A673 (cell line): ENCODE data around the gene TSHZ2.

ENCODE experiments used
- CTCF ChIP-seq: fragments of 300-800, 200-600 bp; sonication (generic); conservative IDR thresholded peaks from 2 replicates; pipeline ENCODE4 v1.5.1; 2017; ENCODE audit warnings: low read depth, mild to moderate bottlenecking, antibody characterized with exemption, low read length, moderate library complexity, mixed read lengths
- EZH2 ChIP-seq: fragments of 200-600 bp; sonication (generic); IDR thresholded peaks from 2 replicates; pipeline ENCODE4 v1.6.1; 2017; ENCODE audit warnings: borderline replicate concordance, low read depth, mild to moderate bottlenecking, mixed read lengths, antibody characterized with exemption, low read length; ENCODE audit not compliant: poor library complexity, severe bottlenecking

DNA sequence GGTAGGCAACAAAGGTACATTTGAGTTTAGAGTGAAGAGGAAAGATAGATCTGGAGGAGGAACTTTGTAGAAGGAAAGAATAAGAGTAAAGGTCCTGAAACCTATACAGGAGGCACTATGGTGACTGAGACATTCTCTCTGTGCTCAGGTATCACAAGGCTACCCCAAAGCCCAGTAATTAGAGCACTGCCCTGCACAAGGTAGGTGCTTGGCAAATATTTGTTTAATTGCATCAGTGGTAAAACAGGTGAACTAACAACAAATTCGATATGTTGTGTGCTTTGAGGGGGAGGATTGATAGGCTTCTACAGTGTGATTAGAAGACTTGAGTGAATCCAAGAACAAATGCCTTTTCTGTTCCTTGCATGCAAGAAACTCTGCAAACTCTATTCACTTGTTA is 6.8 kb upstream of the TSHZ2 start:
- TF ChIP-seq CTCF (no peak), EZH2 (no peak)
